ENCODE results near the gene CEP55. TPM values are rescaled to one million over a fixed set of nuclear protein-coding genes. Genes with fewer than 3 reads are reported as not detected.

The CEP55 gene
- total and polyA plus RNA-seq, 2 donors (not counting 1 experiment from before 2014, with no cell fraction given) = 16.1 to 19.0 TPM

DNA sequence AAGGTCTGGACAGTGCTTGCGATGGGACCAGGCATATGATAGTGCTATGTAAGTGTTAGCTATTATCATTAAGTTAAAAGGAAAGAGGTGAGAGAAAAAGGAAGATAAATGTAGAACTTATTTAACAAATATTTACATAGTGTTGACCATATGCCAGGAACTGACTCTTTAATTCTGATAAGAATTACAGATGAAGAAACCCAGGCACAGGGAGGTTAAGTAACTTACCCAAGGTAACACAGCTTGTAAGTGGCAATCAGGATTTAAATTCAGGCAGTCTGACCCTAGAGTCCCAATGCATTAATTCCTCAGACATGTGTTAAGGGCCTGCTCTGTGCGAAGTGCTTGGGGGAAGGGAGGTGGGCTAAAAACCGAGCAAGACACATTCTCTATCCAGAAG lies 81.2 kb downstream of the CEP55 start:
- no peaks in the 10 kb centered on the region for H3K9me3 ChIP-seq (ENCODE audit: control insufficient read depth, insufficient read depth, low read depth, low read length)
- no peaks in the 10 kb centered on the region for H3K79me2 ChIP-seq (ENCODE audit: control insufficient read depth, insufficient read depth, low read length)
- no peak overlapping the region for H3K4me2 ChIP-seq (ENCODE audit: extremely low read depth, insufficient read depth, low read length)
- no peak overlapping the region for H2AFZ ChIP-seq (ENCODE audit: low read length)
- no peaks in the 10 kb centered on the region for H3K36me3 ChIP-seq (ENCODE audit: control insufficient read depth, insufficient read depth, low read length)
- H3K4me1 ChIP-seq (ENCODE audit: control insufficient read depth, extremely low read depth, insufficient read depth, low read length) = no peaks in the 10 kb centered on the region
- peaks cover 4% of the 10 kb centered on the region for H3K27me3 ChIP-seq (ENCODE audit: control insufficient read depth, insufficient read depth, low read length)
- DNase-seq (ENCODE audit: low read depth in 2 of 2) = no peak
- TF ChIP-seq CTCF (conservative IDR thresholded peaks at IDR 0.05 in 1 of 2, IDR thresholded peaks at IDR 0.05 in 1 of 2; ENCODE audit: low read depth in 1 of 2, low read length in 2 of 2) = no peak
- no peak for TF ChIP-seq EZH2 (IDR thresholded peaks at IDR 0.05; ENCODE audit: low read length, missing control alignments)
- no peak overlapping the region for H3K4me3 ChIP-seq (replicated peaks in 1 of 4; ENCODE audit: control extremely low read depth in 1 of 4, insufficient read depth in 1 of 4, low read depth in 3 of 4, low read length in 4 of 4)
- H3K27ac ChIP-seq (ENCODE audit: insufficient read depth, low read length) = no peak overlapping the region
- H3K9ac ChIP-seq (ENCODE audit: insufficient read depth, low read length) = no peak overlapping the region
- H4K20me1 ChIP-seq (ENCODE audit: control insufficient read depth, extremely low read depth, insufficient read depth, low read length) = no peaks in the 10 kb centered on the region

Other genes starting within 250 kb of the CEP55 start
- gene MYOF, start 14.3 kb upstream of the CEP55 start, total RNA-seq = 161 and 298 TPM in 2 replicates
- 215 and 314 TPM in 2 replicates for gene MYOF, start 14.3 kb upstream of the CEP55 start, polyA plus RNA-seq
- not detected in 2 replicates for gene FFAR4, start 70.1 kb downstream of the CEP55 start, total RNA-seq
- gene FFAR4, start 70.1 kb downstream of the CEP55 start, polyA plus RNA-seq = not detected in 2 replicates
- gene RBP4, start 104.6 kb downstream of the CEP55 start, total RNA-seq = not detected in 2 replicates
- gene RBP4, start 104.6 kb downstream of the CEP55 start, polyA plus RNA-seq = 0.28 TPM in 1 of 2 replicates, not detected in the other
- gene PDE6C, start 115.9 kb downstream of the CEP55 start, total RNA-seq = not detected in 2 replicates
- not detected in 2 replicates for gene PDE6C, start 115.9 kb downstream of the CEP55 start, polyA plus RNA-seq
- gene FRA10AC1, start 206.0 kb downstream of the CEP55 start, total RNA-seq = 6.9 and 9.4 TPM in 2 replicates
- 6.3 and 7.1 TPM in 2 replicates for gene FRA10AC1, start 206.0 kb downstream of the CEP55 start, polyA plus RNA-seq